A549 (cell line): Measurements from ENCODE around the gene IPPK.
A peak's percentile ranks its signal among the peaks of the same experiment; 100 is the strongest.

Experiments used
- CTCF ChIP-seq: fragments of >200 bp; sonication (Bioruptor Twin); formaldehyde crosslinking; IDR thresholded peaks from 3 replicates; pipeline ENCODE4 v1.5.1; 2016
- MAZ ChIP-seq: fragments of 150-350 bp; IDR thresholded peaks from 2 replicates; pipeline ENCODE4 v1.6.1; 2014; ENCODE audit warnings: antibody characterized with exemption, low read depth, low read length, borderline replicate concordance
- NFE2L2 ChIP-seq: fragments of 150-350 bp; conservative IDR thresholded peaks from 2 replicates; pipeline ENCODE4 v1.6.1; 2014; ENCODE audit warnings: low read length
- NPAS2 ChIP-seq: fragments of 250-450 bp; sonication (Bioruptor Pico); IDR thresholded peaks from 2 replicates; pipeline ENCODE4 v1.8.0; 2022; ENCODE audit warnings: mild to moderate bottlenecking, moderate library complexity, borderline replicate concordance
- POLR2A ChIP-seq: IDR thresholded peaks from 2 replicates; pipeline ENCODE4 v1.6.1; 2012; ENCODE audit warnings: mild to moderate bottlenecking, low read length
- RARB ChIP-seq: fragments of 250-450 bp; sonication (Bioruptor Pico); IDR thresholded peaks from 2 replicates; pipeline ENCODE4 v1.8.0; 2021; ENCODE audit warnings: mild to moderate bottlenecking, moderate library complexity
- USF2 ChIP-seq: fragments of 450-650 bp; IDR thresholded peaks from 2 replicates; pipeline ENCODE4 v1.6.1; 2014; ENCODE audit warnings: antibody characterized with exemption
- TF ChIP-seq, protein P1 (sequence below): fragments of >200 bp; sonication (Bioruptor Twin); formaldehyde crosslinking; IDR thresholded peaks from 3 replicates; pipeline ENCODE4 v1.6.1; 2016

DNA sequence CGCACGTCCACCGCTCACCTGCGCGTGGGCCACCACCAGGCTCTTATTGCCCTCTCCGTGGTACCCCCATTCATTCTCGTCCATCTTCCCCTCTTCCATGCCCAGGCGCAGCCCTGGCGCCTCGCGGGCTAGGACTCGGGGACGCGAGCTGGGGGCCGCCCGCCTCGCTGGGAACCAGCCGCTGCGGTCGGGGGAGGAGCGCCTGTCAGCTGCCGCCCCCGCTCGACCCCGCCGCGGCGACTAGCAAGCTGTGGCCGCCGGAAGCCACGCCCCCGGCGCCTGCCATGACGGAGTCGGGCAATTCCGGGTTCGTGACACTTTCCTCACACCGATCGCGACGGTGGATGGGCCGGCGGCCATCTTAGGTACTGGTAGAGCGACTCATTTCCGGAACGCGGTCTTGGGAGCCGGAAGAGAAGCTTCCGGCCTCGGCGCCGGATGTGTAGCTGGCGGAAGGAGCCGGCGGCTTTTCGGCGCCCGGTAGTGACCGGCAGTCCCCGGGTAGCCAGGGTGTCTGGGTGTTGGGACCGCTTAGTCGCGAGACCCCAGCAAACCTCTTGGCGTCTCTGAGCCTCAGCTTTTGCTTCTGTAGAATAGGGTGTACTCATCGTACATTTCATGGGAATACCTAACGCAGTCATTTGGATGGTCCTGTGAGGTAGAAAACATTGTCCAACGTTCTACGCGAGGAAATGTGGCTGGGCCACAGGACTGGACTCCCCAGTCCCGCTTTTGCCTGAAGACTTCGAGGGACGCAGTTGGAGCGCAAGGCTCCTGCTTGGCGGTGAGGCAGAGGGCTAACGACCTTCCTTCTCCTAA lies at the start of gene IPPK:
- TF ChIP-seq CTCF = no peak
- TF ChIP-seq NPAS2 (CRISPR knock-in tag) = no peak
- TF ChIP-seq, protein P1, sequence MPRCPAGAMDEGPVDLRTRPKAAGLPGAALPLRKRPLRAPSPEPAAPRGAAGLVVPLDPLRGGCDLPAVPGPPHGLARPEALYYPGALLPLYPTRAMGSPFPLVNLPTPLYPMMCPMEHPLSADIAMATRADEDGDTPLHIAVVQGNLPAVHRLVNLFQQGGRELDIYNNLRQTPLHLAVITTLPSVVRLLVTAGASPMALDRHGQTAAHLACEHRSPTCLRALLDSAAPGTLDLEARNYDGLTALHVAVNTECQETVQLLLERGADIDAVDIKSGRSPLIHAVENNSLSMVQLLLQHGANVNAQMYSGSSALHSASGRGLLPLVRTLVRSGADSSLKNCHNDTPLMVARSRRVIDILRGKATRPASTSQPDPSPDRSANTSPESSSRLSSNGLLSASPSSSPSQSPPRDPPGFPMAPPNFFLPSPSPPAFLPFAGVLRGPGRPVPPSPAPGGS = peak; percentile 70; the same call in 1 of the 3 replicates
- peak; percentile 76 for TF ChIP-seq POLR2A
- no peak for TF ChIP-seq NFE2L2
- TF ChIP-seq USF2 = no peak; the same call in 1 of the 2 replicates
- TF ChIP-seq RARB (CRISPR knock-in tag) = no peak
- no peak for TF ChIP-seq MAZ
